T-cell (primary cell): ENCODE results near the gene STARD9. TPM values are rescaled to one million over a fixed set of nuclear protein-coding genes. Genes with fewer than 3 reads are reported as not detected.

Experiments
- ATAC-seq, 4 experiments: fragments of 200-7000 bp in 3 of 4; fragments of 150-1000 bp in 1 of 4; cut with Tn5 transposase; replicated peaks in 1 of 4; 1 replicate in 3 of 4; 2 replicates in 1 of 4; pipeline ENCODE4 v1.10.0; 2021; ENCODE audit warnings: moderate library complexity in 3 of 4, mild to moderate bottlenecking in 2 of 4, moderate number of reproducible peaks in 1 of 4
- CTCF ChIA-PET, 2 donors: fragments of 300-600 bp; sonication (Branson Sonifier 250); formaldehyde crosslinking; loops; one replicate each; lab custom pipeline; 2022; ENCODE audit warnings: antibody characterized with exemption in 2 of 2; lab: Charles Lee
- POLR2A ChIA-PET, 2 donors: fragments of 300-600 bp; sonication (Branson Sonifier 250); formaldehyde crosslinking; loops; one replicate each; lab custom pipeline; 2022; ENCODE audit warnings: antibody characterized with exemption in 2 of 2; lab: Charles Lee
- DNase-seq, 35 experiments: peaks; one replicate each; pipeline versions ENCODE4 v3.0.0 to v3.0.0-alpha.2; 2013 to 2023
- H3K27ac ChIP-seq: one replicate; pipeline ENCODE4 v1.5.1; 2013; ENCODE audit warnings: low read length
- H3K27me3 ChIP-seq, 2 experiments: replicated peaks in 1 of 2; 1 replicate in 1 of 2; 2 replicates in 1 of 2; pipeline versions ENCODE4 v1.6.1 to v1.7.0; 2013; ENCODE audit warnings: low read length in 1 of 2, mixed read lengths in 1 of 2; ENCODE audit not compliant: control insufficient read depth in 2 of 2, insufficient read depth in 2 of 2; ENCODE audit errors: extremely low read depth in 1 of 2
- H3K36me3 ChIP-seq, 2 donors: 1 replicate in 1 of 2; 2 replicates in 1 of 2; pipeline versions ENCODE4 v1.6.1 to v1.7.0; 2013; ENCODE audit warnings: low read length in 1 of 2; ENCODE audit not compliant: control insufficient read depth in 2 of 2, insufficient read depth in 1 of 2; ENCODE audit errors: extremely low read depth in 1 of 2
- H3K4me1 ChIP-seq, 2 experiments: 1 replicate in 1 of 2; 2 replicates in 1 of 2; pipeline versions ENCODE4 v1.6.1 to v1.7.0; 2013; ENCODE audit warnings: low read length in 2 of 2, mixed read lengths in 1 of 2; ENCODE audit not compliant: insufficient read depth in 2 of 2, control insufficient read depth in 1 of 2; ENCODE audit errors: extremely low read depth in 1 of 2
- H3K4me3 ChIP-seq, 2 donors: 1 replicate in 1 of 2; 2 replicates in 1 of 2; pipeline versions ENCODE4 v1.5.1 to v1.7.0; 2013; ENCODE audit warnings: mild to moderate bottlenecking in 2 of 2, low read length in 1 of 2, moderate library complexity in 1 of 2; ENCODE audit not compliant: control insufficient read depth in 1 of 2; ENCODE audit errors: extremely low read depth in 1 of 2
- H3K9me3 ChIP-seq: 2 replicates; pipeline ENCODE4 v1.7.0; 2013
- H3K27ac Mint-ChIP-seq, 2 donors: one replicate each; pipeline ENCODE4 v1.8.0; 2020 to 2021; ENCODE audit warnings: mild to moderate bottlenecking in 2 of 2, mixed read lengths in 2 of 2
- H3K27me3 Mint-ChIP-seq, 2 donors: one replicate each; pipeline ENCODE4 v1.8.0; 2021 to 2022; ENCODE audit warnings: mixed read lengths in 2 of 2
- H3K36me3 Mint-ChIP-seq: one replicate; pipeline ENCODE4 v1.8.0; 2021; ENCODE audit warnings: mixed read lengths
- H3K4me1 Mint-ChIP-seq, 3 donors: one replicate each; pipeline ENCODE4 v1.8.0; 2020 to 2022; ENCODE audit warnings: mixed read lengths in 3 of 3, mild to moderate bottlenecking in 1 of 3
- H3K4me3 Mint-ChIP-seq, 3 donors: one replicate each; pipeline ENCODE4 v1.8.0; 2020 to 2022; ENCODE audit warnings: mild to moderate bottlenecking in 3 of 3, mixed read lengths in 3 of 3, moderate library complexity in 3 of 3
- H3K9me3 Mint-ChIP-seq, 3 donors: one replicate each; pipeline ENCODE4 v1.8.0; 2020 to 2022; ENCODE audit warnings: mixed read lengths in 3 of 3
- WGBS: methylation state at CpG from one replicate; pipeline ENCODE4 v1.1.5; 2013; ENCODE audit warnings: missing lambda C conversion rate; ENCODE audit not compliant: insufficient coverage; 5-methylcytosine and 5-hydroxymethylcytosine counted together
- total RNA-seq, 35 experiments: library from RNA in 6 of 35; stranded (reverse) in 6 of 35; fragments of 120-200 nt in 1 of 35; gene quantifications; one replicate each; pipeline versions ENCODE4 v1.2.1 to v1.2.4 and lab custom pipeline; 2013 to 2026

Gene STARD9
- total RNA-seq, 5 donors from 2014 or later (not counting 1 experiment from before 2014, with no cell fraction given), result 6.6 to 10.6 (median 8.8) TPM

- Mint-ChIP-seq H3K27ac (no peak overlapping the region), H3K4me3 (no peak overlapping the region), H3K27me3 (no peaks in the 10 kb centered on the region), H3K4me1 (peaks cover 0 to 6% (median 1%) of the 10 kb centered on the region in 3 donors), H3K9me3 (no peaks in the 10 kb centered on the region), H3K36me3 (peaks cover 3% of the 10 kb centered on the region)
- Histone ChIP-seq H3K27ac (no peak overlapping the region), H3K36me3 (peaks cover 0 to 3% of the 10 kb centered on the region in 2 donors), H3K4me3 (no peak overlapping the region), H3K9me3 (no peaks in the 10 kb centered on the region), H3K27me3 (no peaks in the 10 kb centered on the region), H3K4me1 (peaks cover 0 to 3% of the 10 kb centered on the region in 2 experiments)
- ATAC-seq (no peak), DNase-seq (no peak)
- POLR2A ChIA-PET, result no interaction called here
- 95% methylated on average over 8 of the region's 10 CpGs for WGBS
- CTCF ChIA-PET, result no interaction called here
Observed at GRCh38 chr15:42694398-42694797, 119.0 kb downstream of the STARD9 start.

- peaks cover 0 to 3% of the 10 kb centered on the region in 2 donors for H3K36me3 ChIP-seq
- Mint-ChIP-seq H3K27me3 (no peaks in the 10 kb centered on the region), H3K4me1 (peaks cover 0 to 6% (median 1%) of the 10 kb centered on the region in 3 donors), H3K9me3 (no peaks in the 10 kb centered on the region), H3K36me3 (peaks cover 3% of the 10 kb centered on the region), H3K27ac (no peak overlapping the region), H3K4me3 (no peak overlapping the region)
- DNase-seq, result no peak
- H3K4me1 ChIP-seq, result peaks cover 0 to 3% of the 10 kb centered on the region in 2 experiments
- POLR2A ChIA-PET, result no interaction called here
- no peaks in the 10 kb centered on the region for H3K9me3 ChIP-seq
- CTCF ChIA-PET, result interaction anchor here in 1 of 2 donors (0.5 kb wide), 1 partner anchor 229 kb away, joined by 7 read pairs; no protein-coding TSS in a partner anchor
- ATAC-seq, result no peak
- H3K27me3 ChIP-seq, result no peaks in the 10 kb centered on the region
- WGBS, result 100% methylated on average over 2 of the region's 6 CpGs
- no peak overlapping the region for H3K4me3 ChIP-seq
- no peak overlapping the region for H3K27ac ChIP-seq
Observed at GRCh38 chr15:42695527-42696071, 120.2 kb downstream of the STARD9 start.

DNA sequence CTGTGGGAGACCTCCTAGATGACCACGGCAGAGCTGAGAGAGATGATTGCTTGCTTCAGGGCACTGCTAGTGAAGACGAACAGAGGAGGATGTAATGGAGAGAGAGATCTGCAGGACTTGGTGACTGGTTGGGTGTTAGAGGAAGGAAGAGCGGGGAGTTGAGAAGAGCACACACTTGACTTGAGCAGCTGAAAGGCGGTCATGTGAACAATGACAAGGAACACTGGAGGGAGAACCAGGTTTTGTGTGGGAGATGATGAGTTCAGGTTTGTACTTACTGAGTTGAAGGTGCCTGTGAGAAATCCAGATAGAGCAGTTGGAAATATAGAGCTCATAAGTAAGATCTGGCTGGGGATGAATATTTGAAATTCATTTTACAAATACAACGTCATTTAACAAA is 121.2 kb downstream of the STARD9 start:
- Mint-ChIP-seq H3K27ac (no peak overlapping the region), H3K27me3 (no peaks in the 10 kb centered on the region), H3K4me3 (no peak overlapping the region), H3K9me3 (no peaks in the 10 kb centered on the region), H3K36me3 (peaks cover 3% of the 10 kb centered on the region), H3K4me1 (peaks cover 0 to 1% (median 0%) of the 10 kb centered on the region in 3 donors)
- CTCF ChIA-PET, result no interaction called here
- Histone ChIP-seq H3K27ac (no peak overlapping the region), H3K4me1 (no peaks in the 10 kb centered on the region), H3K27me3 (no peaks in the 10 kb centered on the region), H3K36me3 (peaks cover 0 to 3% of the 10 kb centered on the region in 2 donors), H3K9me3 (no peaks in the 10 kb centered on the region), H3K4me3 (no peak overlapping the region)
- POLR2A ChIA-PET, result no interaction called here
- ATAC-seq, result no peak
- 100% methylated on average over 4 of the region's 5 CpGs for WGBS
- no peak for DNase-seq

- Mint-ChIP-seq H3K36me3 (no peaks in the 10 kb centered on the region), H3K4me3 (no peak overlapping the region), H3K4me1 (peaks cover 0 to 5% (median 0%) of the 10 kb centered on the region in 3 donors), H3K27ac (no peak overlapping the region), H3K9me3 (no peaks in the 10 kb centered on the region), H3K27me3 (no peaks in the 10 kb centered on the region)
- ChIA-PET POLR2A (no interaction called here), CTCF (interaction anchor here in 1 of 2 donors (0.5 to 0.6 kb wide), 2 partner anchors 50 to 218 kb away, joined by 3 read pairs; no protein-coding TSS in a partner anchor)
- no peaks in the 10 kb centered on the region for H3K36me3 ChIP-seq
- ATAC-seq (peak; percentile 87 to 91 (median 88)), DNase-seq (peak in 34 of 35 experiments; percentile 17 to 78 (median 40))
- H3K4me1 ChIP-seq, result peaks cover 0 to 3% of the 10 kb centered on the region in 2 experiments
- H3K9me3 ChIP-seq, result no peaks in the 10 kb centered on the region
- H3K27me3 ChIP-seq, result no peaks in the 10 kb centered on the region
- no peak overlapping the region for H3K27ac ChIP-seq
- no peak overlapping the region for H3K4me3 ChIP-seq
- WGBS, result 71% methylated on average over 2 of the region's 4 CpGs
Observed at GRCh38 chr15:42704492-42704926, 129.1 kb downstream of the STARD9 start.

DNA sequence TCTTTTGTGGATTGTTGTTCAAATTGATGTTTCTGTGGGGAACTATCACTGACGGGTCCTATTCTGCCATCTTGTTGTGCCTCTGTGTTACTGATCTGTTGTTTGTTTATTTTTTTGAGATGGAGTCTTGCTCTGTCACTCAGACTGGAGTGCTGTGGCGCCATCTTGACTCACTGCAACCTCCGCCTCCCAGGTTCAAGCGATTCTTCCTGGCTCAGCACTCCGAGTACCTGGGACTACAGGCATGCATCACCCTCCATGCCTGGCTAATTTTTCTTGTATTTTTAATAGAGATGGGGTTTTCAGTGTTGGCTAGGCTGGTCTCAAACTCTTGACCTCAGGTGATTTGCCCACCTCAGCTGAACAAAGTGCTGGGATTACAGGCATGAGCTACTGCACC is 129.9 kb downstream of the STARD9 start:
- H3K27me3 ChIP-seq, result no peaks in the 10 kb centered on the region
- ChIA-PET POLR2A (interaction anchor here in 1 of 2 donors (0.6 kb wide), 1 partner anchor 56 kb away, joined by 8 read pairs; no protein-coding TSS in a partner anchor), CTCF (no interaction called here)
- H3K36me3 ChIP-seq, result no peaks in the 10 kb centered on the region
- H3K4me1 Mint-ChIP-seq, result peaks cover 0 to 5% (median 0%) of the 10 kb centered on the region in 3 donors
- no peak for DNase-seq
- no peak overlapping the region for H3K4me3 ChIP-seq
- no peak for ATAC-seq
- H3K27ac Mint-ChIP-seq, result no peak overlapping the region
- no peak overlapping the region for H3K27ac ChIP-seq
- H3K36me3 Mint-ChIP-seq, result no peaks in the 10 kb centered on the region
- H3K27me3 Mint-ChIP-seq, result no peaks in the 10 kb centered on the region
- 92% methylated on average over 2 of the region's 5 CpGs for WGBS
- H3K4me3 Mint-ChIP-seq, result no peak overlapping the region
- no peaks in the 10 kb centered on the region for H3K9me3 Mint-ChIP-seq
- H3K4me1 ChIP-seq, result peaks cover 0 to 3% of the 10 kb centered on the region in 2 experiments
- H3K9me3 ChIP-seq, result no peaks in the 10 kb centered on the region

DNA sequence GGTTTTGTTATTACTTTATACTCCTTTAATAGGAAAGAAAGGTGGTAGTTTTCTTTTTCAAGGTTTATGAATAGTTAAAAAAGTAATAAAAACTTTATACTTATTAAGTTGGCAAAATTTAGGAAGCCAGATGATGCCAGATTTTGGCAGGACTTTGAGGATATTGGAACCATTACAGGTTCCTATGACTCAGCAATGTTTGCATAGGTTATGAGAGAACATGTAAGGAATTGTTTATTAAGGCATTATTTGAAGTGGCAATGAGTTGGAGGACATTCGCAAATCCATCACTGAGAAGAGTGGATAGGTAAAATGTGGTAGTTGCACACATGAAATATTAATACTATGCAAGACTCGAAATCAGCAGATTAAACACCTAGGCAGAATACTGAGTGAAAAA is 131.7 kb downstream of the STARD9 start:
- no peaks in the 10 kb centered on the region for H3K36me3 ChIP-seq
- ATAC-seq (no peak), DNase-seq (no peak)
- Mint-ChIP-seq H3K9me3 (no peaks in the 10 kb centered on the region), H3K27ac (no peak overlapping the region), H3K4me3 (no peak overlapping the region), H3K27me3 (no peaks in the 10 kb centered on the region), H3K36me3 (no peaks in the 10 kb centered on the region), H3K4me1 (peaks cover 0 to 5% (median 0%) of the 10 kb centered on the region in 3 donors)
- H3K4me3 ChIP-seq, result no peak overlapping the region
- ChIA-PET POLR2A (no interaction called here), CTCF (interaction anchor here (0.7 kb wide), 2 partner anchors 204 to 313 kb away, joined by 5 to 7 read pairs; no protein-coding TSS in a partner anchor)
- H3K4me1 ChIP-seq, result peaks cover 0 to 3% of the 10 kb centered on the region in 2 experiments
- no CpG with 5 or more reads among the region's 2 CpGs for WGBS
- no peak overlapping the region for H3K27ac ChIP-seq
- H3K27me3 ChIP-seq, result no peaks in the 10 kb centered on the region
- H3K9me3 ChIP-seq, result no peaks in the 10 kb centered on the region
